Measurements from ENCODE around the gene ATP8B1.

Gene ATP8B1

DNA sequence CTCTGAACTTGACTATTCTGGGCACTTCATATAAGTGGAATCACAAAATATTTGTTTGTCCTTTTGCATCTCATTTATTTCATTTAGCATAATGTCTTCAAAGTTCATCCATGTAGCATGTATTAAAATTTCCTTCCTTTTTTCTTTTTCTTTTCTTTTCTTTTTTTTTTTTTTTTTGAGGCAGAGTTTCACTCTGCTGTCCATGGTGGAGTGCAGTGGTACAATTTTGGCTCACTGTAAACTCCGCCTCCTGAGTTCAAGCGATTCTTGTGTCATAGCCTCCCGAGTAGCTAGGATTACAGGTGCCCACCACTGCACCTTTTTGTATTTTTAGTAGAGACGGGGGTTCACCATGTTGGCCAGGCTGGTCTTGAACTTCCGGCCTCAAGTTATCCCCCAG lies 11.9 kb downstream of the ATP8B1 start:
- DNase-seq, result no peak

DNA sequence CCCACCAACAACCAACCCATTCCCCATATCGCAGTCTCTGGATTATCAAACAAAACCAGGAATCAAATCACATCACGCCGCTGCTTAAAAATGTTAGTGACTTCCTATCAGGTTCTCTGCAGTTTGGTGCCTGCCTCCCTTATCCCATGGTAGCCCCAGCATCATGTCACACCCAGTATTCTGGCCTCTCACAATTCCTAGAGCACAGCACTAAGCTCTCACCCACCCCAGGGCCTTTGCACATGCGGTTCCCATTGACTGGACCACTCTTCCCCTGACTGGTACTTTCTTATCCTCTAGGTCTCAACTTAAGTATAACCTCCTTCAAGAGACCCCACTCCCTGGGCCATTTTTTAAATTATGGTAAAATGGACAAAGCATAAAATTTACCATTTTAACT lies 12.8 kb downstream of the ATP8B1 start:
- DNase-seq, result no peak

DNA sequence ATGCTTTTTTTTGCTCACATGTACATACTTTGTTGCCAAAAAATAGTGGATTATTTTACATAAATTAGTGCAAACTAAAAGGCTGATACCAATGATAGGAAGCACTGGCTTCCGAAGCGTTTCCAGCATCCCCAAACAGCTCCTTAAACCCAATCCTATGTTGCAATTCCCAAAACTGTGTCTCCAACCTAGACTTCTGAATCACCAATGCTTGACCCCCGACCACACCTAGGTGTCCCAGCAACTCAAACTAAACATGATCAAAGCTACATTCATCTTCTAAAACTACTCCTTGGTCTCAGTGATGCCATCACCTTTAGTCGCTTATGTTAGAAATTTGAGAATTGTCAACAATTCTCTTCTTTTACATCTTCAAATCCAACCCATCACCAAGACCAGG lies 13.4 kb downstream of the ATP8B1 start:
- no peak for DNase-seq

DNA sequence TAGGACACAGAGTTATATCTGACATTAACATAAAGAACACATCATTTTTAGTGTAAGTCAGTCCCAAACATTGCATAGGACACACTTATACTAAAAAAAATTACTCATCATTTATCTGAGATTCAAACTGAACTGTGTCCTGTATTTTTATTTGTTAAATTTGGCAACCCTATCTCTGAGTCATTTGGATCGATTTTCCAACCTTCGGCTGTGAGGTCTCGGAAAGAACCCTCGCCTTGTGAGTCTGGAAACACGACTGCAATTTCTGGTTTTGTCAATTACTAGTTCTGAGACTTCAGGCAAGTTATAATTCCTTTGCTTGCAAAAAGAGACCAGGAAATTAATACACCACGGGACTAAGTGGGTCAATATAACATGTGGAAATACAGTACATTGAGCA lies 14.0 kb downstream of the ATP8B1 start:
- no peak for DNase-seq

DNA sequence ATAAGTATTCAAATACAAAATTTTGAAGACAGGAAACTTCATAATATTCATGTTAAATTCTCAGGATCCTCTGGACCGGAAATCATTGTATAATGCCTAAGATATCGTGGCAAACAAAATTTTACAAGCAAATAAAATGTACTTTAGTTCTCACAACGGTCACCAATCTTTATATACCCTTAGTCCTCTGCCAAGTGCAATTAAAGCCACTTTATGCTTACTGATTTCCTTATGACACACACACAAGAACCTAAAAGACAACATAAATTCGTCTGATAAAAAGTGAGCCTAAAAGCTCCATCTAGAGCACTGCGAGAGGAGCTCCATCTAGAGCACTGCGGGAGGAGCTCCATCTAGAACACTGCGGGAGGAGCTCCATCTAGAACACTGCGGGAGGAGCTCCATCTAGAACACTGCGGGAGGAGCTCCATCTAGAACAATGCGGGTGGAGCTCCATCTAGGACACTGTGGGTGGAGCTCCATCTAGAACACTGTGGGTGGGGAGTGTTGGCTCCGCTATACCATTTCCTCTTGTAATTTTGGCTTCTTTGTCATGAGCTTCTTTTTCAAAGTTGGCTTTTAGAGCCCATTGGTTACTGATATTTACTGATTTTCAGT lies 15.9 kb downstream of the ATP8B1 start:
- DNase-seq, result no peak

DNA sequence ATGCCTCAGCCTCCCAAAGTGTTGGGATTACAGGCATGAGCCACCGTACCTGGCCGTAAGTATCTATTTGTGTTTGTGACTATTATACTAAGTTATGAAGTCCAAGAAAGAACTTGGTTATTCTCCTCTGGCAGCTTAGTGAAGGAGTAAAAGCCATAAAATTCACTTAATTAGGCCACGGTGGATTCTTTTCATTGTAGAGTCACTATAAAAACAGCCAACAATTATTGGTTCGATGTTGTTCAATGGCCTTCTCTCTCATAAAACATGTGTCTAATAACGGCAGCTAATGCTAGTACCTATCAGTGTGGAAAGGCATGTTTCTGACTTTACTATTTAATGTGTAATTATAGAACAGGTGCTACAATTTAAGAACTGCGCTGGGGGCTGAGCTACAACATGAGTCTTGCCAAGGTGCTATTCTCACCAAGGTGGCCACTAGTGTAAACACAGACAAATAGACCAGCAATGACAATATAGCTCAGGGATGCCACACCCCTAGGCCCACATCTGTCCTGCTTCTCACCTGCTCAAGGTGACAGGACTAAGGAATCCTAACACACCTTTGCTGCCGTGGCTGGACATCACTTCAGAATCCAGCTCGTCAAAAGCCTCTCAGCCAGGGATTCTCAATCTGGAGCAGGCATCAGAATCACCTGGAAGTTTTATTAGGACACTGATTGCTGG lies 17.2 kb downstream of the ATP8B1 start:
- DNase-seq, result no peak

DNA sequence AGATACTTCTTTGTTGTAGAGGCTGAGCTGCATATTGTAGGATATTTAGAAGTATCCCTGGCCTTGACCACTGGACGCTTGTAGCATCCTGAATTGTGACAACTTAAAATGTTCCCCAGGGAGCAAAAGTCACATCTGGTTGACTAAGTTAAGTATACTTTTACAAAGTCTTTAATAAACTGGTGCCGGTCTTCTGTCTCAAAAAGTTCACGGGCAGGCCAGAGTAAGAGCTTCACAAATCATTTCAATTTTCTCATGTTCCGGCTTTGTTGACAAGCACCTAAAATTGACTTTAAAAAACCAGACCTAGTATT lies 18.4 kb downstream of the ATP8B1 start:
- DNase-seq, result no peak

DNA sequence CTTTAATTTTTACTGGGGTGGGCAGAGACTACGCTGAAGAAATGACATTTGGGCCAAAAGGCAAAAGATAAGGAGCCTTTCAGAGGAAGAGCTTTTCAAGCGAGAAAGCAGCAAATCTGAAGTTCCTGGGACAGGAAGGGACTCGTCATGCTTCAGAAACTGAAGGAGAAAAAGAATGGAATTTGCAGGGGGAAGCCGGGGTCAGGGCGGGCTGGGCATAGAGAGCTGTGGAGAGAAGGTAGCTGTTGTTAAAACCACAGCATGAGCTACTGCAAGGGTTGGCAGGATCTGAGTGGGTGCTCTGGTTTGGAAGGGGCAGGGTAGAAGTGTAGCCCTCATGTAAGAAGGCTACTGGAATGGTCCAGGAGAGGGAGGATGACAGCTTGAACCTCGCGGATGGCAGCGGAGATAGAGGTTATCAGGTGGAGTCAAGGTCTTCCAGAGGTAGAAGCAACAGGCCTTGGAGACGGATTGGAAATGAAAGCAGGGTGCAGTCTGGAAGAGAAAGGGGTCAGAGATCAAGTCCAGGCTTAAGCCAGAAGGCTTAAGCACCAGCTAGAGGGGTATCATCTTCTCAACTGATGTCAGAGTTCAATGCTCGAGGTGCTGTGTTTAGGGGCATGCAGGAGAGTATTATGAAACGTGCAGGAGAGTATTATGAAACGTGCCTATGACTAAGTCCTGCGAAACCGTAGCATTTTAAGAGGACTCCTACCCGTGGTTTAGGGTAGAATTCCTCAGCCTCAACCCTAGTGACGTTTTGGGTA lies 18.9 kb downstream of the ATP8B1 start:
- no peak for DNase-seq

DNA sequence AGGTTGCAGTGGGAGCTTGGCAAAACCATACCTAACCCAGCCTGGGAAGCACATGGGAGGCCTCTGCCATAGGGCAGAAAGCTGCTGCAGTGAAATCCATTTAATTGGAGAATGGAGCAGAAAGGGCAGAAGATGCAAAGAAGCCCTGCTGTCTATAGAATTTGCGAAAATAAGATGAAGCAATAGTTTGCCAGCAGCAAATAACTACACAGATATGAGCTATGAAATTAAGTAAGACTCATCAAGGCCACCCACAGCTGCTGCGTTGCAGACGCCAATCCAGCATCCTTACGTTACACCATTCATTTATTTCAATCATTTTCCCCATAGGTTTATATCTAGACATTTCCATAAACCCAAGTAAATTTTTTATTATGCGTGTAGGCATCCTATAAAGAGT lies 21.1 kb downstream of the ATP8B1 start:
- DNase-seq, result no peak

DNA sequence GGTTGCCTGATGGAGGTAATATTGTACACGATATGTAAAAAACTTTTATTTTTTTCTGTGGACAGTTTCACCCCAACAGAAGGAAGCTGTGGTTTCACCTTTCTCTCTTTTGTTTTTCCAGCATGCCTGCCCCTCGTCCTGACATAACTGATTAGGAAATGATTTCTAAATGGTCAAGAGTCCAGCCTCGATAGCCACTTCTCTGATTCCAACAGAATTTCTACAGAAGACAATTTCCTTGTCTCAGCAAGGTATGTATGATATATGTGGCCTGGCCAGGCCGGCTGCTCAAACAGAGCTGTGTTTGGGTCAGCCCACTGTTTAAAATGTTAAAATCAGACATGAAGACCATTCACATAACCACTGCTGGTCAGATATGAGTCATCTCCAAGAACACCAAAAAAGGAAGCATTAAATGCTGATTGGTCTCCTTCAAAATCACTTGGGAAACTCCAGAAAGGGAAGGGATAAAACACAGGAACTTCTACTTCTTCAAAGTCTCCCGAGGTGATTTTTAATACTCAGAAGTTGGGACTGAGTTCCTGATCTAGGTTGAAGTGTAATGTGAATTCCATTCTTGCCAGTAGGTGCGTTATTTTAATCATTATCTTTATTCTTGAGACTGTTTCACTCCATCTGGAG lies 22.3 kb downstream of the ATP8B1 start:
- DNase-seq, result no peak

DNA sequence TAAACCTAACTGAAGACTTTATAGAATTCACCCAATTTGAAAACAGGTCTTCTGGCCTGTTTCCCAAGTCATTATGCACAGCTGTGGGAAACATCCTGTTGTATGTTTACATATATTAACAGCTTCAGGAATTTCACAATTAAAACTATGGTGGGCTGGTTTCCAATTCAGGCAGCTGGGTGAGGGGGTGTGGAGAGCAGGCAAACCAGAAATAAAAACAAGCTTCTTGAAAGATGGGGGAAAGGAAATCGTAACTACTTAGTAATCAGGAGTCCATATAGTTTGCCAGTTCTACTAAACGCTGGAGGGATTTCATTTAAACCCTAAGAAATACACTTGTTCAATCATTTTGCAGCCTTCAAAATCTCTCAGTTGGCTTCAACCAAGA lies 22.8 kb downstream of the ATP8B1 start:
- no peak for DNase-seq

DNA sequence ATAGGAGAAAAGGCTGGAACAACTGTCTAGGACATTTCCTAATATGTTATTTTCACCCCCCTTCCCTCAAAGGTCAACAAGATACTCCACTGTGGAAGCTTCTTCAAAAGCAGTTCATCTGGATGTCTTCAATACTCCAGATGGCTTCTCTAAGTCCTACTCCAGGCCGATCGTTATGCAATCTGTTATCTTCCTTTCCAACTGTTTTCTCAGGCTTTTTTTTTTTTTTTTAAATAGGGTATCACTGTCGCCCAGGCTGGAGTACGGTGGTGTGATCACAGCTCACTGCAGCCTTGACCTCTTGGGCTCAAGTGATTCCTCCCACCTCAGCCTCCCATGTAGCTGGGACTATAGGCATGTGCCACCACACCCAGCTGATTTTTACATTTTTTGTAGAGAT lies 26.3 kb downstream of the ATP8B1 start:
- no peak for DNase-seq

DNA sequence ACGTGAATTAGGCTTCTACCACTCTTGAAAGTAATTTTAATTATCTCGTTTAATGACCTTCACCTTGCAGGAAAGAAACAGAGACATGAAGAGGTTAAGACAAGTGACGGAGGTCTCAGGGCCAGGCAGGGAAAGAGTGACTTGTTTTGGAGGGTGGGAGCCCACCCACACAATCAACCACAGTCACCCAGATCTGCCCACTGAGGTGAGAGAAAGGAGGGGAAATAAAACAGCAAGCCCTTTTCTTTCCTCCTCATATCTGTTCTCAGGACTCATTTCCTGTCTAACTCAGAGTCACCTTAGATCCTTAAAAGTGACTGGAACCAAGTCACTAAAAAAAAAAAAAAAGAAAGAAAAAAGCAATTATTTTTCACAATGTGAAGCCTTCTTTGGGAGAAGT lies 26.8 kb downstream of the ATP8B1 start:
- no peak for DNase-seq

DNA sequence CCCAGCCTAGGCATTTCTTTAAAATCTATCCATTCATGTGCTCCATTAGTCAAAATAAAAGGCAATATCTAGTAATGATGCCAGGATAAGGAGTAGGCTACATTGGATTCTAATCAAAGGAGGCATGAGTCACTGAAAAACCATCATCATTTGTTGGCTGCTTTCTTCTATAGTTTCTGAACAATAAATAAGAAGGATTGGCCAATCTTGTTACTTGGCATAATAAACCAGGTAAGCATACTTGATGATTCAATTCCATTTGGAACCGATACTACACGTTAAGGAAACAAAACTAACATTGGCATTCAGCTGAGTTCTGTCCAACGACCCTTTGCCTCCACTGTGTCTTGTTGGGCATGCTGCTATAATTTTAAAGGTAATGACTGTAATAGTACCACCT lies 27.2 kb downstream of the ATP8B1 start:
- no peak for DNase-seq

DNA sequence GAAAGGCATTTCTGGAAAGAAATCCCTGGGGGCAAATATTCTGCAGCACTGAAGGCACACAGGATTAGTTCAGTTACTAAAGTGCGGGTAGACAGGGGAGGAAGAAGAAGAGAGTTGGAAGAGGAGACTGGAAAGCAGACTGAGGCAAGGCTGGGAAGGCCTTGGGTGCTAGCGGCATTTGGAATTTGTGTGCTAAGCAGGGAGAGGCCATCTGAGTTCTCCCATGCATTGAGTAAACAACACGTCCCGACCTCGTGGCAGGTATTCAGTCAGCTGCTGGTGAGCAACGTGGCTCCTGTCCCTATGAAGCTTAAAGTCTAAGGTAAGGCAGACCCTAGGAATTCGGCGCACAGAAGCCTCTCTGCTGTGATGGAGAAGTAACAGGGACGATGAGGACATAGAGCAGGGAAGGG lies 30.7 kb downstream of the ATP8B1 start:
- no peak for DNase-seq

DNA sequence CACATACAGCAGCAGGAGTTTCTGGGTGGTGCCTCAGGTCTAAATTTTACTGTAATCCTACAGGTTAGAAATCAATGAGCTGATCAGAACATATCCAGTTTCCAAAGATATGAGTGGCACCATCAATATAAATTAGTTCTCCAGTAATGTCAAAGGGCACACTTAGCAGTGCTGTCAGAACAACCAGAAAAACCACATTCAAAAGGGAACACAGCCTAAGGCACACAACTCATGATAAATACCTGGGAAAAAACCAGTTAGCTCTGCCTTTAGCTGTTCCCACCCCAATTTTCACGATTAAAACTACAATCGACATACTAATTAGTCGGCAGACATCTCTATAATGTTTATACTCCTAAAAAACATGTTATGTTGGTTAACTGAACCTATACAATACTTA lies 31.5 kb downstream of the ATP8B1 start:
- DNase-seq, result no peak

DNA sequence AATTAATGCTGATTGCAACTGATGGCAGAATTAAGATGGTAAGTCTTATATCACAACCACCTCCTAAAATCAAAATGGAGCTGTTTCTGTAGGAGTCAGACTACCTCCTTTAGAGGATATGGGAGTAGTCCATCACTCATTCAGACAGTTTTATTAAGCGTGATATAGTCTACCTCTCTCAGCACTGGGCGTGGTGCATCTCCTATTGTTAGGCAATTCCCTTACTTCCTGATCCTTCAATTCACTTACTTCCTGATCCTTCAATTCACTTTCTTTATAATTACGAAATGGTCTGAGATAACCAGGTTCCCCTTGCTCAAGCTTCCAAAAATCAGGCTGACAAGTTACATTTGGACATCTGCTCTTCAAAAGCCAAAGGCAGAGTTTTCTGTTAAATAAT lies 31.9 kb downstream of the ATP8B1 start:
- no peak for DNase-seq

DNA sequence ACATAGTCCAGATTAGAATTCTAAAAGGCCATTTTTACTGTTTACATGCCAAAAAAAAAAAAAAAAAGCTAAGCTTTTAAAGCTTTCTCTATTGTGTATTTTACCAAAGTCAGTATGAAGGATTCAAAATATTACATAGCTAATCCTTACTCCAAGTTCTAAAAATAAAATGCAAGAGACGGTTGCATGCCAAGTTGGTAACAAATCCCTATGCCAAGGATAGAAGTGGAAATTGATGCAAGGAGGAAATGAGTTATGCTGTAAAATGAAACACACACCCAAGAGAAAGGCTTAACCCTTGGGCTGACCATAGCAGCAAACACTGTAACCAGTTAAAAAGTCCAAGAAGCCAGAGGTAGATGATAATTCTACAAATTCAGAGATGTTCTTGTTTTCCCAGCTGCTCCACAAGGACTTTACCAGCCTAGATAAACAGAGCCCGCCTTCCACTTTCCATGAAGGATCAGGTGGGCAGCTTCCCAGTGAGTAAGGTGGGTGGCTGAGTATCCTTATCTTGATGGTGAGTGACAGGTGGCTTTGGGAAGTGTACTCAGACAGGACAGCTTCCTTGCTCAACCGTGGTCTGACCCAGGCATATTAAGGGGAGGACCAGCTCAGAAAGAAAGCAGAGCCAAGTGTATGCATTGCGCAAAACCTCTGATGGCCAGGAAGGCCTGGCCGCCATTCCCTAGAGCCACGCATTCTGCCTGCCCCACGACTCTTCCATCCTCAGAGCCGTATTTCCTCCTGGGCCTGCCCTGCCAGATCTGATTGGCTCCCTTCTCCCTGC lies 34.4 kb downstream of the ATP8B1 start:
- no peak for DNase-seq

DNA sequence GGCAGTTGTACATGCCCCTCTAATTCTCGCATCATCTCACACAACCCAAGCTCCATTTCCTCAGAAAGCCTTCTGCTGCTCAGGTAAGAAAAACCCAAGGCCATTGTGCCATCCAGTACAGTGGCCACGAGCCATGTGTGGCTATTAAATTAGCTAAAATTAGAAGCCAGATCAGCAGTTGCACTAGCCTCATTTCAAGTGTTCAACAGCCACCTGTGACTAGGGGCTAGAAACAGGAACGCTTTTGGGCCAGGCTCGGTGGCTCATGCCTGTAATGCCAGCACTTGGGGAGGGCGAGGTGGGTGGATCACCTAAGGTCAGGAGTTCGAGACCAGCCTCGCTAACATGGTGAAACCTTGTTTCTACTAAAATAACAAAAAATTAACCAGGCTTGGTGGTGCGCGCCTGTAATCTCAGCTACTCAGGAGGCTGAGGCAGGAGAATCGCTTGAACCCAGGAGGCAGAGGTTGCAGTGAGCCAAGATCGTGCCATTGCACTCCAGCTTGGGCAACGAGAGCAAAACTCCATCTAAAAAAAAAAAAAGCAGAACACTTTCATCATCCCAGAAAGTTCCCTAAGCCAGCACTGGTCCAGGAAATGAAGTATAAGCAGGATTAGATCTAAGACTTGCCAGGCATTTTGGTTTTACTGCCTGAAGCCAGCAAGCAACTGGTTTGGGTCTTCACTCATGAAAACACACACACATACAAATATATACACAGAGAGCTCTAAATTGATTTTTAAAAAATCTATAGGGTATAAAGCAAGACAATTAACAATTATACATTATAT lies 35.7 kb downstream of the ATP8B1 start:
- no peak for DNase-seq

DNA sequence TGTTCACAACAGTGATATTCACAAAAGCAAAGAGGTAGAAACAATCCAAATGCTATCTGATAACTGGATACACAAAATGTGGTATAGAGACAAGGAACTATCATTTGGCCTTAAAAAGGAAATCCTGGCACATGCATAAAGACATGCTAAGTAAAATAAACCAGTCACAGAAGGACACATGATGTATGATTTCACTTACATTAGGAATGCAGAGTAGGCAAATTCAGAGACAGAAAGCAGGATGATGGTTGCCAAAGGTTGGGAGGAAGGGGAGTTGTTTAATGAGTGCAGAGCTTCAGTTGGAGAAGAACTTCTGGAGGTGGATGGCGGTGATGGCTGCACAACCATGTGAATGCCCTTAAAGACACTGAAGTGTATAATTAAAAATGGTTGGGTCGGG lies 38.1 kb downstream of the ATP8B1 start:
- DNase-seq, result no peak

DNA sequence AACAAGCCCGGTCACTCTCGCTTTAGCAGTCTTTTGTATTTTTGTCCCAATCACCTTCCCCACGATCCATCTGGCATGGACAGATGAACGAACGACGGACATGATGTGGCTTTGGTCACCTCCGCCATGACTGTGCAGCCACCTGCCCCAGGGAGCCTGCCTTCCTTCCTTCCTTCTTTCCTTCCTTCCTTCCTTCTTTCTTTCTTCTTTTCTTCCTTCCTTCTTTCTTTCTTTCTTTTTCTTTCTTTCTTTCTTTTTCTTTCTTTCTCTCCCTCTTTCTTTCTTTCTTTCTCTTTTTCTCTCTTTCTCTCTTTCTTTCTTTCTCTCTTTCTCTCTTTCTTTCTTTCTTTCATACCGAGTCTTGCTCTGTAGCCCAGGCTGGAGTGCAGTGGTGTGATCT lies 39.0 kb downstream of the ATP8B1 start:
- DNase-seq, result no peak

DNA sequence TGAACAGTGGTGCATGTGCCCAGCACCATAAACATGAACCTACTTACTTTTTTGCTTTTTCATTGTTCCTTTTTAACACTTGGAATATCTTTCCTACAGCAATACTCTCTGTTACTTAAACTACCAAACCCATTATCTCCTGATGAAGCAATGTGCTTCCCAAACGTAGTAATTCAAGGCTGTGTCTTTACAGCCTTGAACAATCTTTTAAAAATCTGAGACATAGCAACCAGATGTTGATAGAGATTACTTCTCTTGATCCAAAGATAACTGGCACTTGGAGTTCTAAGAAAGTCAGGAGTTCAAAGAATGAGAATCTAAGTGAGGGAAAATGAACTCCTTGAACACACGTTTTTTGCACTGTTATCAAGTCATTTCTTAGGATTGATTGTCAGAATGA lies 40.4 kb downstream of the ATP8B1 start:
- no peak for DNase-seq

Data from retina (tissue), 1 donor.